ENCODE data around the gene GJA3. TPM values are rescaled to one million over a fixed set of nuclear protein-coding genes. Genes with fewer than 3 reads are reported as not detected.

Gene GJA3
- total and polyA plus RNA-seq, 10 of the 15 experiments (the other 5 are each of a cell fraction or from before 2014, with no cell fraction given), result 0.03 to 0.11 (median 0.04) TPM; not detected in 5

DNA sequence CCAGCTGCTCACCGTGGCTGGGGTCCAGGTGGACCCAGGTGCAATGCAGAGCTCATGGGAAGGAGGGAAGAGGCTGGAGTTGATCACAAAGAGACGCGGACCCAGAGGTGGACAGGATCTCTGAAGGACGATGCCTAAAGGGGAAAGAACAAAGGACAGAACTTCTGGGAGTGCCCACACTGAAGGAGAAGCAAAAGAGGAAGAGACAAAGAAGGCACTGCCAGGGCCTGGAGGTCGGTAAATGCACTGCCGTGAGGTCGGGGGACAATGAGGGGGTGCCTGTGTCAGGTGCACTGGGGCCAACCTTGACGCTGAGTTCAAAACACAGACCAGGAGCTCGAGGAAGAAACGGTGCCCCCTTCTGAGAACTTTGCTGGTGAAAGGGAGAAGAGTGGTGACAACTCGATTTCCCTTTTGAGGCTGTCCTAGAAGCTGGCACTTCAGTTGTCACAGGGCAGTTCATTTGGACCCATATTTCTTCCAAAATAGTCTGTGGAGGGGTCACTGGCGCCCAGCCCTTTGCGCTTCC is 55.6 kb downstream of the GJA3 start:
- no peak overlapping the region for H3K4me2 ChIP-seq (ENCODE audit: control insufficient read depth, insufficient read depth)
- ChIA-PET RAD21 (ENCODE audit: unreplicated experiment) (no interaction called here), CTCF (no interaction called here), POLR2A (no interaction called here), SMC1A (ENCODE audit: uncharacterized antibody, unreplicated experiment) (no interaction called here)
- H4K20me1 ChIP-seq (ENCODE audit: control insufficient read depth, insufficient read depth), result no peaks in the 10 kb centered on the region
- H3K4me1 ChIP-seq (ENCODE audit: control insufficient read depth, insufficient read depth, low read length), result no peaks in the 10 kb centered on the region
- no peaks in the 10 kb centered on the region for H3K9me3 ChIP-seq (replicated peaks; ENCODE audit: control insufficient read depth, insufficient read depth, low read length)
- H3K27me3 ChIP-seq (replicated peaks in 1 of 2; ENCODE audit: control insufficient read depth in 2 of 2, insufficient read depth in 2 of 2, low read length in 1 of 2), result no peaks in the 10 kb centered on the region
- whole genome bisulfite sequencing (ENCODE audit: insufficient coverage, insufficient replicate concordance, low lambda C conversion rate, missing lambda C conversion rate), result 53% methylated on average over 13 of the region's 13 CpGs
- no peaks in the 10 kb centered on the region for H3K36me3 ChIP-seq (ENCODE audit: control insufficient read depth in 2 of 2, insufficient read depth in 2 of 2, low read length in 1 of 2)
- FAIRE-seq (no peak), DNase-seq (ENCODE audit: low read depth, low spot score) (no peak), ATAC-seq (no peak)
- in situ Hi-C loops (cut with MboI), result no loop called here
- no peak overlapping the region for H3K4me3 ChIP-seq
- H2AFZ ChIP-seq (ENCODE audit: control insufficient read depth, low read depth, low read length), result no peak overlapping the region
- no peak overlapping the region for H3K9ac ChIP-seq (ENCODE audit: control insufficient read depth, insufficient read depth, low read length)
- BruUV-seq (replicated peaks), result no TSS peak
- no peaks in the 10 kb centered on the region for H3K79me2 ChIP-seq (ENCODE audit: control insufficient read depth, insufficient read depth, low read length)
- TF ChIP-seq ZNF384 (IDR thresholded peaks at IDR 0.05; ENCODE audit: borderline replicate concordance, low read depth, low read length) (no peak), TAF1 (IDR thresholded peaks at IDR 0.05; ENCODE audit: borderline replicate concordance, low read depth, low read length) (no peak), DPF2 (IDR thresholded peaks at IDR 0.05) (no peak), TCF7 (IDR thresholded peaks at IDR 0.05; ENCODE audit: borderline replicate concordance) (no peak), IKZF2 (IDR thresholded peaks at IDR 0.05) (no peak), NFIC (IDR thresholded peaks at IDR 0.05; ENCODE audit: low read depth, low read length) (no peak), RCOR1 (conservative IDR thresholded peaks at IDR 0.05; ENCODE audit: low read depth, low read length) (no peak)
- intact Hi-C loops (cut with micrococcal nuclease; ENCODE audit: unreplicated experiment), result no loop called here
- no peak overlapping the region for H3K27ac ChIP-seq (ENCODE audit: control insufficient read depth, insufficient read depth)

DNA sequence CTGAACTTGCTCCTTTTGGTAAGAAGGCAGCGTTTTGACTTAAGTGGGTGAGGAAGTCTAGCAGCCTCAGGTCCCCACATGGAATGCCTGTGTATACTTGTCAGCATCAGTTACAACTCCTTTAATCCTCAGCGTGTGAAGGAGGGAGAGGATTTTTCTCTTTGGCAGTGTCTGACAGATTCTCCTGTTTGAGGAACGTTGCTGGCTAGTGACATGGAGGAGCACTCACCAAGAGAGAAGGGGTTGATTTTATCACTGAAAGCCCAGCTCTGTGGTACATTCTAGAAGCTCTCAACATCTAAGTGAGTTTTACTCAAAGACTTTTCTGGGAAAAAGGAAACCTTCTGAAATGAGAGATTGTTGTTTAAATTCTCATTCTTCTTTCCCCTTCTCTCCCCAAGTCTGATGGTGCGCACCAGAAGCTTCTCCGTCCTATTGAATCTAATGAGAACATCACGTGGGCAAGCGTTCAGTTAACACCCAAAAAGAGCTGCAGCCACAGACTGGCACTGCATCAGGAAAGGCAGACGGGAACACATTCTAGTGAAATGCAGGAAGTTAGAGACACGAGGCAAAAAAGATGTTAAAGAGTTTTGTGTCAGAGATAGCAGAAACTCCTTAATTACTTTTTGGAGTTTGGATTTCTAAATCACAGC is 58.2 kb downstream of the GJA3 start:
- no peaks in the 10 kb centered on the region for H3K9me3 ChIP-seq (replicated peaks; ENCODE audit: control insufficient read depth, insufficient read depth, low read length)
- no peak overlapping the region for H3K27ac ChIP-seq (ENCODE audit: control insufficient read depth, insufficient read depth)
- no peak overlapping the region for H3K4me2 ChIP-seq (ENCODE audit: control insufficient read depth, insufficient read depth)
- ATAC-seq (no peak), FAIRE-seq (no peak), DNase-seq (ENCODE audit: low read depth, low spot score) (no peak)
- H3K27me3 ChIP-seq (replicated peaks in 1 of 2; ENCODE audit: control insufficient read depth in 2 of 2, insufficient read depth in 2 of 2, low read length in 1 of 2), result no peaks in the 10 kb centered on the region
- H3K79me2 ChIP-seq (ENCODE audit: control insufficient read depth, insufficient read depth, low read length), result no peaks in the 10 kb centered on the region
- no peak overlapping the region for H2AFZ ChIP-seq (ENCODE audit: control insufficient read depth, low read depth, low read length)
- no TSS peak for BruUV-seq (replicated peaks)
- RAD21 ChIA-PET (ENCODE audit: unreplicated experiment), result no interaction called here
- no peaks in the 10 kb centered on the region for H3K36me3 ChIP-seq (ENCODE audit: control insufficient read depth in 2 of 2, insufficient read depth in 2 of 2, low read length in 1 of 2)
- SMC1A ChIA-PET (ENCODE audit: uncharacterized antibody, unreplicated experiment), result no interaction called here
- H4K20me1 ChIP-seq (ENCODE audit: control insufficient read depth, insufficient read depth), result no peaks in the 10 kb centered on the region; the same call in 1 of the 2 replicates
- POLR2A ChIA-PET, result no interaction called here
- 39% methylated on average over 9 of the region's 9 CpGs for WGBS (ENCODE audit: insufficient coverage, insufficient replicate concordance, low lambda C conversion rate, missing lambda C conversion rate)
- H3K9ac ChIP-seq (ENCODE audit: control insufficient read depth, insufficient read depth, low read length), result no peak overlapping the region
- intact Hi-C loops (cut with micrococcal nuclease; ENCODE audit: unreplicated experiment) (no loop called here), in situ Hi-C loops (cut with MboI) (no loop called here)
- H3K4me3 ChIP-seq, result no peak overlapping the region
- no peaks in the 10 kb centered on the region for H3K4me1 ChIP-seq (ENCODE audit: control insufficient read depth, insufficient read depth, low read length)
- CTCF ChIA-PET, result no interaction called here
- TF ChIP-seq GATAD2B (conservative IDR thresholded peaks at IDR 0.05; ENCODE audit: low read depth), result no peak
- no peak for TF ChIP-seq PRDM15 (CRISPR knock-in tag; IDR thresholded peaks at IDR 0.05)
- no peak for TF ChIP-seq REST (IDR thresholded peaks at IDR 0.05; ENCODE audit: low read depth, low read length)

Measured in GM12878 (cell line).